ENCODE measurements around the gene HAVCR1.
"Not testable (repeated sequence)": the region's sequence is repeated elsewhere in the genome, so short reads cannot be mapped to it uniquely, and the experiment has no call there.

The HAVCR1 gene

DNA sequence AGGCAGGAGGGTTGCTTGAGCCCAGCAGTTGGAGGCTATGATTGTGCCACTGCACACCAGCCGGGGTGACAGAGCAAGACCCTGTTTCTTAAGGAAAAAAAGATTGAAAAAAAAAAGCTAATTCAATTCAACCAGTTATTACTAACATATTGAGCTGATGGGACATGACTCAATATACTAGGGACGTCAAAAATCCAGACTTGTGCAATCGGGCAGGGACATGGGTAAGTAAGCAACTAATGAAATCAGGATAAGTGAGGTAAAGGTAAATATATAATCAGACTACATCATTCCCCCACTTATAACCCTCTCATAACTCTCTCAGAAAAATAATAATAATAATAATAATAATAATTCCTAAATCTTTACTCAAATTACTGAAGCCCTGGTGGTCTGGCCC is 975 bp upstream of the HAVCR1 start:
- WGBS: no CpG with 5 or more reads among the region's 3 CpGs

DNA sequence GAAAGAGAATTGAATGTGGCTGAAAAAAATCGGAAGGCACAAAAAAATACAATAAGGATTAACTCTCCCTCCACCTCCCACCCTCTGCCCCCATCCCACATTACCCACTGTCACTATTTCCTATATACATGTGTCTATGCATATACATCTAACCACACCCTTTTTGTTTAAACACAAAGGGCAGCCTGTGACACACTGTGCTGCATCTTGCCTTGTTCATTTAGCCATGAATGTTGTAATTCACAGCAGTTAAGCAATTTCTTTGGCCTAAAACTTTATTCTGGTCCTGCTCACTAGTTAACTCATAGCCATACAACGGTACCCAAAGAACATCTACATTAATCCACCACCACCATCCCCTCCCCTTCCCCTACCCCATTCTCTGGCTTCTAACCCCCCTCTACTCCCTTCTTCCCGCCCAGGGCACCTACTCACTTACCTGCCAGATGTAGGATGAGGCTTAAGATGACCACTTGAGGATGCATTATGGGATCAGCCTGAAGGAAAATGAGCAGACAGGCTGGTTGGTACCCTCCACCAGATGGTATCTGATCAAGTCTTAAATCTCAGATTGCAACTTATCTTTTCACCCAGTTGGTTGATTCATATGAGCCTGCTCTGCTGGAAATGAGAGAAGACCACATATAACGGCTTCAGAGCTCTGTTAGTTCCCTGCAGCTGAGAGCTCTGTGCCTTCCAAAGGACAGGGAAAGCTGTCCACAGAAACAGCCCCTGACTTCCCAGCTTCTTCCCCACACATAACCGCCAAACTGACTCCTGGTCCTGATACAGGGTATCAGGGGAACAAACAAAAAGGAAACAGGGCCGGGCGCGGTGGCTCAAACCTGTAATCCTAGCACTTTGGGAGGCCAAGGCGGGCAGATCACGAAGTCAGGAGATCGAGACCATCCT is 1.2 kb downstream of the HAVCR1 start:
- Histone ChIP-seq H2BK12ac (ENCODE audit: low read length in 2 of 2) (no peak overlapping the region), H2AK5ac (ENCODE audit: low read length, severe bottlenecking) (peak overlapping the region; percentile 75), H3K4me2 (ENCODE audit: low read length, poor library complexity, severe bottlenecking) (no peak overlapping the region), H3K9ac (ENCODE audit: low read length) (no peak overlapping the region), H2BK120ac (ENCODE audit: low read depth, low read length) (no peak overlapping the region), H2BK15ac (ENCODE audit: low read depth, poor library complexity, severe bottlenecking) (no peak overlapping the region), H3K23ac (ENCODE audit: low read length in 2 of 2) (no peak overlapping the region), H3K79me1 (replicated peaks; ENCODE audit: low read length, poor library complexity, severe bottlenecking) (no peaks in the 10 kb centered on the region), H4K8ac (ENCODE audit: low read length) (no peak overlapping the region), H2BK5ac (ENCODE audit: low read depth, low read length, poor library complexity, severe bottlenecking) (peak overlapping the region; percentile 9), H3K4me1 (ENCODE audit: control insufficient read depth, insufficient read depth, low read depth, low read length) (peaks cover 8% of the 10 kb centered on the region), H2AFZ (ENCODE audit: low read depth, low read length) (no peak overlapping the region), H3K14ac (ENCODE audit: low read length in 2 of 2) (no peak overlapping the region), H3K18ac (ENCODE audit: low read depth in 1 of 2, low read length in 2 of 2) (no peak overlapping the region), H3K27ac (ENCODE audit: low read length, poor library complexity, severe bottlenecking) (peak overlapping the region; percentile 87), H3K4ac (ENCODE audit: low read depth in 1 of 2, low read length in 2 of 2) (no peak overlapping the region), H3K4me3 (ENCODE audit: insufficient read depth in 1 of 2, low read depth in 1 of 2, low read length in 2 of 2) (no peak overlapping the region), H4K91ac (ENCODE audit: low read length) (no peak overlapping the region), H3K36me3 (ENCODE audit: control insufficient read depth in 1 of 2, insufficient read depth in 2 of 2, low read depth in 1 of 2, low read length in 2 of 2) (no peaks in the 10 kb centered on the region), H3K27me3 (ENCODE audit: control insufficient read depth in 1 of 2, insufficient read depth in 1 of 2, low read length in 2 of 2) (no peaks in the 10 kb centered on the region), H3K9me3 (ENCODE audit: control insufficient read depth, low read length) (no peaks in the 10 kb centered on the region)
- DNase-seq: peak; percentile 15
- WGBS: 98% methylated on average over 10 of the region's 11 CpGs

More for the DNA sequence above, 975 bp upstream of the HAVCR1 start:
- Histone ChIP-seq H4K8ac (ENCODE audit: low read length) (no peak overlapping the region), H2AK5ac (ENCODE audit: low read length, severe bottlenecking) (peak overlapping the region; percentile 99), H2BK120ac (ENCODE audit: low read depth, low read length) (no peak overlapping the region), H2BK5ac (ENCODE audit: low read depth, low read length, poor library complexity, severe bottlenecking) (peak overlapping the region; percentile 94), H3K23ac (ENCODE audit: low read length in 2 of 2) (no peak overlapping the region), H4K91ac (ENCODE audit: low read length) (no peak overlapping the region), H3K4ac (ENCODE audit: low read depth in 1 of 2, low read length in 2 of 2) (no peak overlapping the region), H3K9ac (ENCODE audit: low read length) (peak overlapping the region; percentile 9), H3K27ac (ENCODE audit: low read length, poor library complexity, severe bottlenecking) (peak overlapping the region; percentile 91), H2AFZ (ENCODE audit: low read depth, low read length) (no peak overlapping the region), H3K14ac (ENCODE audit: low read length in 2 of 2) (no peak overlapping the region), H2BK15ac (ENCODE audit: low read depth, poor library complexity, severe bottlenecking) (no peak overlapping the region), H2BK12ac (ENCODE audit: low read length in 2 of 2) (no peak overlapping the region), H3K4me2 (ENCODE audit: low read length, poor library complexity, severe bottlenecking) (no peak overlapping the region), H3K18ac (ENCODE audit: low read depth in 1 of 2, low read length in 2 of 2) (no peak overlapping the region), H3K4me3 (ENCODE audit: insufficient read depth in 1 of 2, low read depth in 1 of 2, low read length in 2 of 2) (no peak overlapping the region), H3K4me1 (ENCODE audit: control insufficient read depth, insufficient read depth, low read depth, low read length) (peaks cover 9% of the 10 kb centered on the region), H3K9me3 (ENCODE audit: control insufficient read depth, low read length) (no peaks in the 10 kb centered on the region), H3K27me3 (ENCODE audit: control insufficient read depth in 1 of 2, insufficient read depth in 1 of 2, low read length in 2 of 2) (no peaks in the 10 kb centered on the region), H3K36me3 (ENCODE audit: control insufficient read depth in 1 of 2, insufficient read depth in 2 of 2, low read depth in 1 of 2, low read length in 2 of 2) (no peaks in the 10 kb centered on the region), H3K79me1 (replicated peaks; ENCODE audit: low read length, poor library complexity, severe bottlenecking) (no peaks in the 10 kb centered on the region)
- DNase-seq: no peak

GRCh38 chr5:157056848-157057247 is 2.1 kb downstream of the HAVCR1 start:
- not testable (repeated sequence) for H2BK12ac ChIP-seq (ENCODE audit: low read length in 2 of 2); H2AFZ ChIP-seq (ENCODE audit: low read depth, low read length); H2BK15ac ChIP-seq (ENCODE audit: low read depth, poor library complexity, severe bottlenecking); H3K14ac ChIP-seq (ENCODE audit: low read length in 2 of 2); H3K23ac ChIP-seq (ENCODE audit: low read length in 2 of 2); H3K9ac ChIP-seq (ENCODE audit: low read length); DNase-seq; H3K4me2 ChIP-seq (ENCODE audit: low read length, poor library complexity, severe bottlenecking); H2BK120ac ChIP-seq (ENCODE audit: low read depth, low read length); H3K79me1 ChIP-seq (replicated peaks; ENCODE audit: low read length, poor library complexity, severe bottlenecking); H2BK5ac ChIP-seq (ENCODE audit: low read depth, low read length, poor library complexity, severe bottlenecking); H3K4me1 ChIP-seq (ENCODE audit: control insufficient read depth, insufficient read depth, low read depth, low read length); H3K36me3 ChIP-seq (ENCODE audit: control insufficient read depth in 1 of 2, insufficient read depth in 2 of 2, low read depth in 1 of 2, low read length in 2 of 2); H4K8ac ChIP-seq (ENCODE audit: low read length); H3K27me3 ChIP-seq (ENCODE audit: control insufficient read depth in 1 of 2, insufficient read depth in 1 of 2, low read length in 2 of 2); H3K4ac ChIP-seq (ENCODE audit: low read depth in 1 of 2, low read length in 2 of 2); H3K18ac ChIP-seq (ENCODE audit: low read depth in 1 of 2, low read length in 2 of 2); H3K9me3 ChIP-seq (ENCODE audit: control insufficient read depth, low read length); H3K4me3 ChIP-seq (ENCODE audit: insufficient read depth in 1 of 2, low read depth in 1 of 2, low read length in 2 of 2); H4K91ac ChIP-seq (ENCODE audit: low read length); H3K27ac ChIP-seq (ENCODE audit: low read length, poor library complexity, severe bottlenecking)
- H2AK5ac ChIP-seq (ENCODE audit: low read length, severe bottlenecking): peak overlapping the region; percentile 87
- 78% methylated on average over 6 of the region's 6 CpGs for WGBS

DNA sequence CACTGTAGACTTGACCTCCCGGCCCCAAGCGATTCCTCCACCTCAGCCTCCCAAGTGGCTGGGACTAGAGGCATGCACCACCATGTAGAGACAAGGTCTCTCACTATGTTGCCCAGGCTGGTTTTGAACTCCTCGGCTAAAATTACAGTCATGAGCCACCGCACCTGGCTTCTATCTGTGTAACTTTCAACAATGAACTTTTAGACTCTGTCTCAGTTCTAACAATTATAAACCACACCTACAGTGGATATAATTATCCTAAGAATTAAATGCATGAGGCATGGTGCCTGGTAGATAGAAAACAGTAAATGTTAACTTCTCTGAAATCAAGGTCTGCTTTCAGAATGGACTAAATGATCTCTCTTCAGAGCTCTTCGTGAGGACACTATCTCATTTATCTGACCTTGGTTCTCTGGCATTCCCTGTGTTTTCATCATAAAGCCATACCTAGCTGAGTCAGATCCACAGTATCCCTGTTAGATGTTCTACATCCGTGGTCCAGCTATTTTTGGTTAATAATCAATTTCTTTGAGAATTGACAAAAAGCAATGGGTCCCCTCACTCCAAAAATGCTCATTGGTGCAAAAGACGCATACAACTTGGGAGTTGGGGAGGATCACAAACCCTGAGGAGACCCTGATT is 7.2 kb downstream of the HAVCR1 start:
- H2AFZ ChIP-seq (ENCODE audit: low read depth, low read length): no peak overlapping the region
- no peaks in the 10 kb centered on the region for H3K27me3 ChIP-seq (ENCODE audit: control insufficient read depth in 1 of 2, insufficient read depth in 1 of 2, low read length in 2 of 2)
- H3K4me2 ChIP-seq (ENCODE audit: low read length, poor library complexity, severe bottlenecking): no peak overlapping the region
- H3K36me3 ChIP-seq (ENCODE audit: control insufficient read depth in 1 of 2, insufficient read depth in 2 of 2, low read depth in 1 of 2, low read length in 2 of 2): peaks cover 0 to 3% of the 10 kb centered on the region in 2 experiments
- WGBS: 80% methylated on average over 7 of the region's 7 CpGs
- H3K18ac ChIP-seq (ENCODE audit: low read depth in 1 of 2, low read length in 2 of 2): peak overlapping the region in 1 of 2 experiments; percentile 76
- DNase-seq: no peak
- peaks cover 11% of the 10 kb centered on the region for H3K4me1 ChIP-seq (ENCODE audit: control insufficient read depth, insufficient read depth, low read depth, low read length)
- H3K4me3 ChIP-seq (ENCODE audit: insufficient read depth in 1 of 2, low read depth in 1 of 2, low read length in 2 of 2): no peak overlapping the region
- H2BK12ac ChIP-seq (ENCODE audit: low read length in 2 of 2): no peak overlapping the region
- H2BK120ac ChIP-seq (ENCODE audit: low read depth, low read length): no peak overlapping the region
- H3K23ac ChIP-seq (ENCODE audit: low read length in 2 of 2): no peak overlapping the region
- no peak overlapping the region for H4K91ac ChIP-seq (ENCODE audit: low read length)
- peak overlapping the region; percentile 98 for H2AK5ac ChIP-seq (ENCODE audit: low read length, severe bottlenecking)
- H3K79me1 ChIP-seq (replicated peaks; ENCODE audit: low read length, poor library complexity, severe bottlenecking): no peaks in the 10 kb centered on the region
- H2BK5ac ChIP-seq (ENCODE audit: low read depth, low read length, poor library complexity, severe bottlenecking): peak overlapping the region; percentile 98
- H3K9ac ChIP-seq (ENCODE audit: low read length): no peak overlapping the region
- H3K14ac ChIP-seq (ENCODE audit: low read length in 2 of 2): no peak overlapping the region
- H2BK15ac ChIP-seq (ENCODE audit: low read depth, poor library complexity, severe bottlenecking): no peak overlapping the region
- no peak overlapping the region for H4K8ac ChIP-seq (ENCODE audit: low read length)
- H3K9me3 ChIP-seq (ENCODE audit: control insufficient read depth, low read length): no peaks in the 10 kb centered on the region
- H3K27ac ChIP-seq (ENCODE audit: low read length, poor library complexity, severe bottlenecking): peak overlapping the region; percentile 86
- no peak overlapping the region for H3K4ac ChIP-seq (ENCODE audit: low read depth in 1 of 2, low read length in 2 of 2)

Measured in mesenchymal stem cell (in vitro differentiated cells and primary cell).